Fibroblast of lung (primary cell): Measurements from ENCODE around the gene ZNF227.

Source experiments
- EZH2 ChIP-seq: IDR thresholded peaks from 2 replicates; pipeline ENCODE4 v1.5.1; 2012; ENCODE audit warnings: low read length, control low read depth, mild to moderate bottlenecking; ENCODE audit errors: missing control alignments
- TF ChIP-seq, protein P1 (sequence below), 2 donors: IDR thresholded peaks in 1 of 2; conservative IDR thresholded peaks in 1 of 2; 1 replicate in 1 of 2; 2 replicates in 1 of 2; pipeline ENCODE4 v1.5.1; 2011 to 2012; ENCODE audit warnings: low read length in 2 of 2, control low read depth in 1 of 2, inconsistent platforms in 1 of 2, low read depth in 1 of 2, mild to moderate bottlenecking in 1 of 2

- TF ChIP-seq, protein P1, sequence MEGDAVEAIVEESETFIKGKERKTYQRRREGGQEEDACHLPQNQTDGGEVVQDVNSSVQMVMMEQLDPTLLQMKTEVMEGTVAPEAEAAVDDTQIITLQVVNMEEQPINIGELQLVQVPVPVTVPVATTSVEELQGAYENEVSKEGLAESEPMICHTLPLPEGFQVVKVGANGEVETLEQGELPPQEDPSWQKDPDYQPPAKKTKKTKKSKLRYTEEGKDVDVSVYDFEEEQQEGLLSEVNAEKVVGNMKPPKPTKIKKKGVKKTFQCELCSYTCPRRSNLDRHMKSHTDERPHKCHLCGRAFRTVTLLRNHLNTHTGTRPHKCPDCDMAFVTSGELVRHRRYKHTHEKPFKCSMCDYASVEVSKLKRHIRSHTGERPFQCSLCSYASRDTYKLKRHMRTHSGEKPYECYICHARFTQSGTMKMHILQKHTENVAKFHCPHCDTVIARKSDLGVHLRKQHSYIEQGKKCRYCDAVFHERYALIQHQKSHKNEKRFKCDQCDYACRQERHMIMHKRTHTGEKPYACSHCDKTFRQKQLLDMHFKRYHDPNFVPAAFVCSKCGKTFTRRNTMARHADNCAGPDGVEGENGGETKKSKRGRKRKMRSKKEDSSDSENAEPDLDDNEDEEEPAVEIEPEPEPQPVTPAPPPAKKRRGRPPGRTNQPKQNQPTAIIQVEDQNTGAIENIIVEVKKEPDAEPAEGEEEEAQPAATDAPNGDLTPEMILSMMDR (conservative IDR thresholded peaks at IDR 0.05 in 1 of 2, IDR thresholded peaks at IDR 0.05 in 1 of 2; ENCODE audit: low read depth in 1 of 2, low read length in 2 of 2): no peak
- TF ChIP-seq EZH2: no peak
Observed at GRCh38 chr19:44182145-44182544, 30.2 kb upstream of the ZNF227 start.
